IMR-90 (cell line): ENCODE results near the gene NOP9. TPM values are rescaled to one million over a fixed set of nuclear protein-coding genes. Genes with fewer than 3 reads are reported as not detected.

Experiments
- ATAC-seq: fragments of 200-7000 bp; cut with Tn5 transposase; 2 replicates; pipeline ENCODE4 v1.9.1; 2020; ENCODE audit warnings: low read depth, mild to moderate bottlenecking, moderate library complexity
- BruUV-seq: library from RNA; stranded (reverse); fragments of 400-500 nt; replicated peaks from 2 replicates; lab custom pipeline; 2021; lab: Mats Ljungman, UMichigan
- CTCF ChIA-PET: fragments of 300-600 bp; formaldehyde crosslinking; extraction: SDS; loops from one replicate; lab custom pipeline; 2021; ENCODE audit warnings: antibody characterized with exemption; lab: Yijun Ruan, JAX
- POLR2A ChIA-PET: fragments of 300-600 bp; sonication (Branson Sonifier 250); formaldehyde crosslinking; loops from one replicate; lab custom pipeline; 2022; ENCODE audit warnings: antibody characterized with exemption; ENCODE audit not compliant: unreplicated experiment; lab: Charles Lee
- DNase-seq: peaks from one replicate; pipeline ENCODE4 v3.0.0; 2013
- H2AFZ ChIP-seq: replicated peaks from 2 replicates; pipeline ENCODE3; 2013; ENCODE audit warnings: low read length, mild to moderate bottlenecking; ENCODE audit not compliant: poor library complexity
- H2AK5ac ChIP-seq: 2 replicates; pipeline ENCODE4 v1.6.1; 2013; ENCODE audit warnings: low read depth, low read length, inconsistent platforms
- H2AK9ac ChIP-seq: replicated peaks from 2 replicates; pipeline ENCODE3; 2013; ENCODE audit warnings: mild to moderate bottlenecking, low read depth, low read length, moderate library complexity; ENCODE audit not compliant: poor library complexity
- H2BK120ac ChIP-seq: 2 replicates; pipeline ENCODE4 v1.6.1; 2013; ENCODE audit warnings: low read depth, low read length, inconsistent platforms
- H2BK15ac ChIP-seq: 3 replicates; pipeline ENCODE4 v1.6.1; 2013; ENCODE audit warnings: low read depth, low read length, inconsistent platforms
- H2BK20ac ChIP-seq: 2 replicates; pipeline ENCODE4 v1.6.1; 2013; ENCODE audit warnings: low read depth, mild to moderate bottlenecking, inconsistent platforms, low read length, moderate library complexity
- H2BK5ac ChIP-seq: 2 replicates; pipeline ENCODE4 v1.6.1; 2013; ENCODE audit warnings: mild to moderate bottlenecking, low read depth, low read length, inconsistent platforms; ENCODE audit not compliant: poor library complexity, severe bottlenecking
- H3K14ac ChIP-seq: replicated peaks from 2 replicates; pipeline ENCODE4 v1.6.1; 2013; ENCODE audit warnings: low read depth, low read length, inconsistent platforms
- H3K18ac ChIP-seq: 2 replicates; pipeline ENCODE4 v1.6.1; 2013; ENCODE audit warnings: low read depth, low read length, control low read depth
- H3K23ac ChIP-seq: 2 replicates; pipeline ENCODE4 v1.6.1; 2013; ENCODE audit warnings: low read depth, low read length, inconsistent platforms
- H3K27ac ChIP-seq: 2 replicates; pipeline ENCODE4 v1.5.1; 2013; ENCODE audit warnings: mild to moderate bottlenecking, control low read depth, low read length; ENCODE audit not compliant: insufficient read depth
- H3K27me3 ChIP-seq: 2 replicates; pipeline ENCODE4 v1.6.1; 2013; ENCODE audit warnings: low read length; ENCODE audit not compliant: control insufficient read depth, insufficient read depth
- H3K36me3 ChIP-seq: 2 replicates; pipeline ENCODE4 v1.6.1; 2013; ENCODE audit warnings: low read length, mixed read lengths; ENCODE audit not compliant: control insufficient read depth, insufficient read depth
- H3K4ac ChIP-seq: 2 replicates; pipeline ENCODE4 v1.6.1; 2013; ENCODE audit warnings: low read depth, low read length, inconsistent platforms
- H3K4me1 ChIP-seq: 2 replicates; pipeline ENCODE4 v1.6.1; 2013; ENCODE audit warnings: low read length, mixed read lengths; ENCODE audit not compliant: control insufficient read depth, insufficient read depth
- H3K4me2 ChIP-seq: 2 replicates; pipeline ENCODE4 v1.6.1; 2013; ENCODE audit warnings: low read depth, mild to moderate bottlenecking, control low read depth, low read length, moderate library complexity
- H3K4me3 ChIP-seq: 2 replicates; pipeline ENCODE4 v1.5.1; 2013; ENCODE audit warnings: low read depth, mild to moderate bottlenecking, control low read depth, low read length, moderate library complexity; ENCODE audit not compliant: insufficient read depth
- H3K56ac ChIP-seq: 2 replicates; pipeline ENCODE4 v1.6.1; 2013; ENCODE audit warnings: low read length, inconsistent platforms; ENCODE audit not compliant: insufficient read depth; ENCODE audit errors: extremely low read depth
- H3K79me1 ChIP-seq, 2 experiments: 2 replicates each; pipeline ENCODE4 v1.6.1; 2013; ENCODE audit warnings: low read length in 2 of 2, inconsistent platforms in 1 of 2, low read depth in 1 of 2
- H3K9ac ChIP-seq: 2 replicates; pipeline ENCODE4 v1.6.1; 2013; ENCODE audit warnings: low read depth, low read length, control low read depth
- H3K9me1 ChIP-seq: 2 replicates; pipeline ENCODE4 v1.6.1; 2013; ENCODE audit warnings: low read length, inconsistent platforms; ENCODE audit not compliant: insufficient read depth
- H3K9me3 ChIP-seq: 2 replicates; pipeline ENCODE4 v1.6.1; 2013; ENCODE audit warnings: low read length; ENCODE audit not compliant: control insufficient read depth, insufficient read depth
- H4K20me1 ChIP-seq: 2 replicates; pipeline ENCODE4 v1.6.1; 2013; ENCODE audit warnings: low read length, inconsistent platforms; ENCODE audit not compliant: insufficient read depth
- H4K5ac ChIP-seq: 2 replicates; pipeline ENCODE4 v1.6.1; 2013; ENCODE audit warnings: mild to moderate bottlenecking, low read depth, low read length, control low read depth
- H4K8ac ChIP-seq, 2 experiments: 2 replicates each; pipeline ENCODE4 v1.6.1; 2013; ENCODE audit warnings: low read depth in 2 of 2, low read length in 2 of 2, control low read depth in 1 of 2, inconsistent platforms in 1 of 2
- H4K91ac ChIP-seq: 2 replicates; pipeline ENCODE4 v1.6.1; 2013; ENCODE audit warnings: low read depth, low read length, inconsistent platforms; ENCODE audit not compliant: insufficient read depth
- CEBPB ChIP-seq: IDR thresholded peaks from 2 replicates; pipeline ENCODE4 v1.6.1; 2012; ENCODE audit warnings: low read depth, low read length, improper control_type of control experiment
- FOS ChIP-seq: fragments of 150-350 bp; IDR thresholded peaks from 2 replicates; pipeline ENCODE4 v1.6.1; 2016; ENCODE audit warnings: low read depth, low read length
- MAFK ChIP-seq: IDR thresholded peaks from 2 replicates; pipeline ENCODE4 v1.6.1; 2012; ENCODE audit warnings: low read depth, low read length, improper control_type of control experiment
- MXI1 ChIP-seq: IDR thresholded peaks from 2 replicates; pipeline ENCODE4 v1.6.1; 2012; ENCODE audit warnings: low read depth, mild to moderate bottlenecking, low read length, moderate library complexity, borderline replicate concordance
- POLR2A ChIP-seq: IDR thresholded peaks from 2 replicates; pipeline ENCODE4 v1.6.1; 2012; ENCODE audit warnings: mild to moderate bottlenecking, low read depth, low read length
- SMC3 ChIP-seq: fragments of 150-350 bp; IDR thresholded peaks from 2 replicates; pipeline ENCODE4 v1.6.1; 2016; ENCODE audit warnings: low read depth, mild to moderate bottlenecking, antibody characterized with exemption, low read length, moderate library complexity
- WGBS, 2 experiments: methylation state at CpG; one replicate each; pipeline versions ENCODE4 v1.1.5 to v1.1.7; 2013; ENCODE audit warnings: missing lambda C conversion rate in 2 of 2; ENCODE audit not compliant: insufficient read length in 1 of 2; ENCODE audit errors: extremely low coverage in 2 of 2; 5-methylcytosine and 5-hydroxymethylcytosine counted together
- dilution Hi-C: fragments of 300-500 bp; cut with HindIII; formaldehyde crosslinking; loops from one replicate; pipeline ENCODE4 v1.14.3; 2018; ENCODE audit warnings: low sequenced_read_pairs; ENCODE audit not compliant: unreplicated experiment
- in situ Hi-C: fragments of 300-500 bp; cut with MboI; formaldehyde crosslinking; loops from 3 replicates; pipeline ENCODE4 v1.14.3; 2019; ENCODE audit warnings: low sequenced_read_pairs, inconsistent platforms, mixed read lengths
- intact Hi-C: fragments of 100-400 bp; cut with micrococcal nuclease; formaldehyde crosslinking; loops from 2 replicates; pipeline ENCODE4 v1.10.0; 2022
- polyA plus RNA-seq, 3 experiments: library from polyadenylated mRNA; depleted of rRNA; stranded (reverse); fragments of >200 nt; gene quantifications; 2 replicates each; pipeline ENCODE4 v1.2.3, GENCODE V29; 2012; ENCODE audit warnings: low replicate concordance in 1 of 3
- total RNA-seq: library from RNA; depleted of rRNA; stranded (reverse); fragments of >200 nt; gene quantifications from 2 replicates; pipeline ENCODE4 v1.2.3, GENCODE V29; 2012
- TF ChIP-seq, protein P1 (sequence below): conservative IDR thresholded peaks from 2 replicates; pipeline ENCODE4 v1.5.1; 2012; ENCODE audit warnings: mild to moderate bottlenecking, low read depth, low read length, improper control_type of control experiment

The NOP9 gene
- total and polyA plus RNA-seq, 2 of the 4 experiments (the other 2 are of a cell fraction): 11.8 to 25.8 TPM

DNA sequence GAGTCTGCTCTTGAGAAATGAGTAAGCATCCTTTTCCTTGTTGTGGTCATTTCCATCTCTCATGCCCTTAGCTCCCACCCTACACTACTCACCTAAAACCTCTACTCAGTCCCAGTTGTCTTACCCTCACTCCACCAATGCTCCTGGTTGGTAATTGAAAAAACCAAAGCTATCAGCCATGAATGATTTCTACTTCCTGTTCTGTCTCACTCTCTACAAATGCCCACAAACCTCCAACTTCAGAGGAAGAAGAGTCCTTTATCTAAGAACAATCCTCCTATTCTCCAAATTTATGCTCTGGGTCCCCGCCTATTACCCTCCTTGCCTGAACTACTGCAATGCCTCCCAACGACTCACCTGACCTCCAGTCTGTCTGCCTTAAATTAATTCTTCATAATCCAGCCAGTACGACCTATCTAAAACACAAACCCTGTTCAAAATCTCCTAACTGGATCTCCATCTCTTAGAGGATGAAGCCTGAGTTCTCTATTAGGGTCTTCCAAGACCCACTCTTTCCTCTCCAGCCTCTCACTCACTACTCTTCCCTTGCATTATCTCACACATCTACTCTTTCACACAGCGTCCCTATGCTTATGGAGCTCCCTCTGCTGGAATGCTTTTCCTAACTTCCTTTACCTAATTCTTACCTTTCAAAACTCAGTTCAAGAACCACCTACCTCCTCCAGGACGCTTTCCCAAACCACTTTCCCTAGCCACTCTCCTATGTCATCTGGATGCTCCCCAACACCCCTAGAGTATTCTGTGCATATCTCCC is 2.3 kb upstream of the NOP9 start:
- peak overlapping the region; percentile 74 for H2AK9ac ChIP-seq

More for the DNA sequence above, 2.3 kb upstream of the NOP9 start:
- ATAC-seq (no peak), DNase-seq (peak; percentile 28)
- H3K4ac ChIP-seq: no peak overlapping the region
- peaks cover 21 to 51% of the 10 kb centered on the region in 2 experiments for H3K79me1 ChIP-seq
- no peak overlapping the region for H3K9ac ChIP-seq
- H3K9me3 ChIP-seq: no peaks in the 10 kb centered on the region
- CTCF ChIA-PET: interaction anchor here (0.5 to 3.0 kb wide), 8 partner anchors 11 to 182 kb away, joined by 3 to 23 read pairs (median 4); partner anchors contain the start of genes CIDEB, IPO4, LTB4R2 and TINF2
- H3K4me2 ChIP-seq: no peak overlapping the region
- H3K56ac ChIP-seq: no peak overlapping the region
- peaks cover 16% of the 10 kb centered on the region for H3K36me3 ChIP-seq
- WGBS, 2 experiments: 49% methylated on average over 4 of the region's 5 CpGs; no CpG with 5 or more reads in 1 of the 2 experiments
- TF ChIP-seq POLR2A: no peak
- TF ChIP-seq CEBPB: no peak
- TF ChIP-seq SMC3: 0 out of 2 replicates have a peak, but pooled peaks have one; percentile 18
- TF ChIP-seq MAFK: no peak
- TF ChIP-seq FOS: no peak
- no peak for TF ChIP-seq MXI1
- TF ChIP-seq, protein P1, sequence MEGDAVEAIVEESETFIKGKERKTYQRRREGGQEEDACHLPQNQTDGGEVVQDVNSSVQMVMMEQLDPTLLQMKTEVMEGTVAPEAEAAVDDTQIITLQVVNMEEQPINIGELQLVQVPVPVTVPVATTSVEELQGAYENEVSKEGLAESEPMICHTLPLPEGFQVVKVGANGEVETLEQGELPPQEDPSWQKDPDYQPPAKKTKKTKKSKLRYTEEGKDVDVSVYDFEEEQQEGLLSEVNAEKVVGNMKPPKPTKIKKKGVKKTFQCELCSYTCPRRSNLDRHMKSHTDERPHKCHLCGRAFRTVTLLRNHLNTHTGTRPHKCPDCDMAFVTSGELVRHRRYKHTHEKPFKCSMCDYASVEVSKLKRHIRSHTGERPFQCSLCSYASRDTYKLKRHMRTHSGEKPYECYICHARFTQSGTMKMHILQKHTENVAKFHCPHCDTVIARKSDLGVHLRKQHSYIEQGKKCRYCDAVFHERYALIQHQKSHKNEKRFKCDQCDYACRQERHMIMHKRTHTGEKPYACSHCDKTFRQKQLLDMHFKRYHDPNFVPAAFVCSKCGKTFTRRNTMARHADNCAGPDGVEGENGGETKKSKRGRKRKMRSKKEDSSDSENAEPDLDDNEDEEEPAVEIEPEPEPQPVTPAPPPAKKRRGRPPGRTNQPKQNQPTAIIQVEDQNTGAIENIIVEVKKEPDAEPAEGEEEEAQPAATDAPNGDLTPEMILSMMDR: peak; percentile 41; the same call in 1 of the 2 replicates
- H3K27me3 ChIP-seq: no peaks in the 10 kb centered on the region
- no peak overlapping the region for H2BK20ac ChIP-seq
- H2AK5ac ChIP-seq: no peak overlapping the region
- no TSS peak for BruUV-seq
- no peak overlapping the region for H3K23ac ChIP-seq
- dilution Hi-C loops (no loop called here), in situ Hi-C loops (loop anchor here (5.0 kb wide), 1 partner anchor 55 kb away; the partner anchor contains the start of gene TINF2), intact Hi-C loops (loop anchor here (1.0 to 10.0 kb wide), 6 partner anchors 26 to 313 kb away; partner anchors contain the start of genes DHRS4L2, MDP1, PSME2 and RABGGTA)
- H4K20me1 ChIP-seq: no peaks in the 10 kb centered on the region
- no peak overlapping the region for H2BK5ac ChIP-seq
- POLR2A ChIA-PET: interaction anchor here (0.6 to 1.9 kb wide), 2 partner anchors 55 to 109 kb away, joined by 3 to 6 read pairs; partner anchors contain the start of genes IPO4 and TINF2
- no peak overlapping the region for H4K8ac ChIP-seq
- no peak overlapping the region for H2BK120ac ChIP-seq
- H3K18ac ChIP-seq: no peak overlapping the region
- peaks cover 9% of the 10 kb centered on the region for H3K4me1 ChIP-seq
- no peak overlapping the region for H2BK15ac ChIP-seq
- no peak overlapping the region for H4K91ac ChIP-seq
- no peaks in the 10 kb centered on the region for H3K9me1 ChIP-seq
- no peak overlapping the region for H2AFZ ChIP-seq
- H3K4me3 ChIP-seq: no peak overlapping the region
- no peak overlapping the region for H3K14ac ChIP-seq
- H3K27ac ChIP-seq: no peak overlapping the region
- no peak overlapping the region for H4K5ac ChIP-seq
